CD4-positive, alpha-beta T cell (primary cell): ENCODE measurements around the gene SLC35B1. TPM values are rescaled to one million over a fixed set of nuclear protein-coding genes. Genes with fewer than 3 reads are reported as not detected.
A peak's percentile ranks its signal among the peaks of the same experiment; 100 is the strongest.

ENCODE experiments used
- ATAC-seq: fragments of 200-7000 bp; cut with Tn5 transposase; one replicate; pipeline ENCODE4 v1.10.0; 2022; ENCODE audit warnings: mild to moderate bottlenecking; ENCODE audit not compliant: poor library complexity
- CTCF ChIA-PET: fragments of 350-600 bp; sonication (Branson Sonifier 250); formaldehyde crosslinking; loops from one replicate; lab custom pipeline; 2021; ENCODE audit warnings: antibody characterized with exemption, inconsistent platforms; lab: Charles Lee
- POLR2A ChIA-PET: fragments of 350-600 bp; sonication (Branson Sonifier 250); formaldehyde crosslinking; loops from one replicate; lab custom pipeline; 2021; ENCODE audit warnings: antibody characterized with exemption, inconsistent platforms; lab: Charles Lee
- DNase-seq, 14 experiments: peaks; one replicate each; pipeline ENCODE4 v3.0.0-alpha.2; 2013 to 2020; ENCODE audit warnings: mixed read lengths in 2 of 14
- H3K27ac ChIP-seq, 2 donors: one replicate each; pipeline versions ENCODE4 v1.5.1 to v1.7.0; 2013; ENCODE audit warnings: low read length in 2 of 2, low read depth in 1 of 2, mild to moderate bottlenecking in 1 of 2
- H3K27me3 ChIP-seq, 2 experiments: 1 replicate in 1 of 2; 2 replicates in 1 of 2; pipeline versions ENCODE4 v1.6.1 to v1.7.0; 2013; ENCODE audit warnings: low read length in 2 of 2, control low read depth in 1 of 2, mild to moderate bottlenecking in 1 of 2, moderate library complexity in 1 of 2; ENCODE audit not compliant: insufficient read depth in 2 of 2, control insufficient read depth in 1 of 2
- H3K36me3 ChIP-seq: one replicate; pipeline ENCODE4 v1.6.1; 2013; ENCODE audit warnings: low read length, control low read depth; ENCODE audit not compliant: insufficient read depth
- H3K4me1 ChIP-seq: one replicate; pipeline ENCODE4 v1.6.1; 2013; ENCODE audit warnings: low read length, control low read depth; ENCODE audit not compliant: insufficient read depth
- H3K4me3 ChIP-seq: one replicate; pipeline ENCODE4 v1.5.1; 2013; ENCODE audit warnings: mild to moderate bottlenecking, low read length, moderate library complexity
- H3K9me3 ChIP-seq, 2 experiments: 1 replicate in 1 of 2; 2 replicates in 1 of 2; pipeline versions ENCODE4 v1.6.1 to v1.7.0; 2013; ENCODE audit warnings: low read length in 2 of 2, mild to moderate bottlenecking in 2 of 2, control low read depth in 1 of 2, moderate library complexity in 1 of 2; ENCODE audit not compliant: control insufficient read depth in 1 of 2, insufficient read depth in 1 of 2
- H3K27ac Mint-ChIP-seq: one replicate; pipeline ENCODE4 v1.8.0; 2020; ENCODE audit warnings: mixed read lengths
- H3K27me3 Mint-ChIP-seq: one replicate; pipeline ENCODE4 v1.8.0; 2021; ENCODE audit warnings: mixed read lengths
- H3K36me3 Mint-ChIP-seq: one replicate; pipeline ENCODE4 v1.8.0; 2021; ENCODE audit warnings: low read depth, mixed read lengths
- H3K4me1 Mint-ChIP-seq: one replicate; pipeline ENCODE4 v1.8.0; 2021; ENCODE audit warnings: low read depth, mixed read lengths
- H3K4me3 Mint-ChIP-seq: one replicate; pipeline ENCODE4 v1.8.0; 2020; ENCODE audit warnings: mild to moderate bottlenecking, mixed read lengths
- H3K9me3 Mint-ChIP-seq: one replicate; pipeline ENCODE4 v1.8.0; 2020; ENCODE audit warnings: mixed read lengths
- CTCF ChIP-seq: fragments of 200-600 bp; IDR thresholded peaks from one replicate; pipeline ENCODE4 v1.8.0; 2022; ENCODE audit warnings: antibody characterized with exemption, mild to moderate bottlenecking
- intact Hi-C, 2 experiments: fragments of 100-400 bp; cut with DNase I in 1 of 2; cut with micrococcal nuclease in 1 of 2; formaldehyde crosslinking; loops; one replicate each; pipeline versions ENCODE4 v1.15.1 to v1.9.0; 2023 to 2025; cut with DNase I, micrococcal nuclease
- total RNA-seq, 174 experiments: library from RNA in 2 of 174; stranded (reverse) in 2 of 174; gene quantifications; one replicate each; pipeline ENCODE4 v1.2.3 and lab custom pipeline; 2021 to 2026

SLC35B1 gene
- total RNA-seq, 2 experiments from 2014 or later, result 44.0 to 46.8 TPM

- no peak for TF ChIP-seq CTCF
- H3K4me1 ChIP-seq, result peaks cover 24% of the 10 kb centered on the region
- no peaks in the 10 kb centered on the region for H3K27me3 Mint-ChIP-seq
- ChIA-PET POLR2A (interaction anchor here (1.1 to 1.5 kb wide), 3 partner anchors 9 to 30 kb away, joined by 3 to 4 read pairs (median 3); no protein-coding TSS in a partner anchor), CTCF (interaction anchor here (0.5 to 2.3 kb wide), 4 partner anchors 22 to 114 kb away, joined by 3 to 5 read pairs (median 4); no protein-coding TSS in a partner anchor)
- peaks cover 71% of the 10 kb centered on the region for H3K36me3 Mint-ChIP-seq
- H3K27ac ChIP-seq, result no peak overlapping the region
- no peaks in the 10 kb centered on the region for H3K27me3 ChIP-seq
- no peak overlapping the region for H3K4me3 ChIP-seq
- no peak for DNase-seq
- H3K27ac Mint-ChIP-seq, result peak overlapping the region; percentile 78
- no peaks in the 10 kb centered on the region for H3K9me3 Mint-ChIP-seq
- H3K36me3 ChIP-seq, result peaks cover 17% of the 10 kb centered on the region
- no peak for ATAC-seq
- intact Hi-C loops, result loop anchor here in 1 of 2 experiments (5.0 kb wide), 1 partner anchor 43 kb away; no protein-coding TSS in a partner anchor
- no peaks in the 10 kb centered on the region for H3K9me3 ChIP-seq
- H3K4me3 Mint-ChIP-seq, result peak overlapping the region; percentile 34
- H3K4me1 Mint-ChIP-seq, result peaks cover 70% of the 10 kb centered on the region
Observed at GRCh38 chr17:49670641-49671040, 37.1 kb downstream of the SLC35B1 start.

- Mint-ChIP-seq H3K4me1 (peaks cover 65% of the 10 kb centered on the region), H3K27ac (peak overlapping the region; percentile 78), H3K27me3 (no peaks in the 10 kb centered on the region), H3K36me3 (peaks cover 68% of the 10 kb centered on the region), H3K9me3 (no peaks in the 10 kb centered on the region), H3K4me3 (no peak overlapping the region)
- CTCF ChIA-PET, result interaction anchor here (1.5 to 2.3 kb wide), 2 partner anchors 100 to 114 kb away, joined by 5 read pairs; no protein-coding TSS in a partner anchor
- ATAC-seq (no peak), DNase-seq (no peak)
- Histone ChIP-seq H3K36me3 (peaks cover 16% of the 10 kb centered on the region), H3K27ac (no peak overlapping the region), H3K4me3 (no peak overlapping the region), H3K27me3 (no peaks in the 10 kb centered on the region), H3K4me1 (peaks cover 22% of the 10 kb centered on the region), H3K9me3 (no peaks in the 10 kb centered on the region)
- POLR2A ChIA-PET, result interaction anchor here (1.1 to 1.5 kb wide), 3 partner anchors 10 to 30 kb away, joined by 3 to 4 read pairs (median 3); no protein-coding TSS in a partner anchor
- no peak for TF ChIP-seq CTCF
- intact Hi-C loops, result loop anchor here in 1 of 2 experiments (5.0 kb wide), 1 partner anchor 43 kb away; no protein-coding TSS in a partner anchor
Observed at GRCh38 chr17:49670002-49670401, 37.8 kb downstream of the SLC35B1 start.

- ChIA-PET POLR2A (interaction anchor here (0.6 kb wide), 1 partner anchor 272 kb away, joined by 3 read pairs; no protein-coding TSS in a partner anchor), CTCF (no interaction called here)
- Mint-ChIP-seq H3K36me3 (peaks cover 61% of the 10 kb centered on the region), H3K27ac (peak overlapping the region; percentile 28), H3K4me3 (no peak overlapping the region), H3K4me1 (peaks cover 61% of the 10 kb centered on the region), H3K27me3 (no peaks in the 10 kb centered on the region), H3K9me3 (no peaks in the 10 kb centered on the region)
- Histone ChIP-seq H3K27me3 (no peaks in the 10 kb centered on the region), H3K9me3 (no peaks in the 10 kb centered on the region), H3K36me3 (peaks cover 20% of the 10 kb centered on the region), H3K4me1 (peaks cover 15% of the 10 kb centered on the region), H3K4me3 (no peak overlapping the region), H3K27ac (no peak overlapping the region)
- no peak for TF ChIP-seq CTCF
- DNase-seq (no peak), ATAC-seq (no peak)
- intact Hi-C loops, result no loop called here
Observed at GRCh38 chr17:49667854-49668253, 39.9 kb downstream of the SLC35B1 start.
